NCI-H1930 (cell line): ENCODE data around the gene AHSA1.

Experiments used
- DNase-seq, 2 experiments: peaks; one replicate each; lab custom pipeline; 2025; lab: John Stamatoyannopoulos, UW

The AHSA1 gene

GRCh38 chr14:77473921-77474320 is 16.0 kb downstream of the AHSA1 start:
- DNase-seq: no peak

GRCh38 chr14:77474479-77475177 is 16.7 kb downstream of the AHSA1 start:
- no peak for DNase-seq

DNA sequence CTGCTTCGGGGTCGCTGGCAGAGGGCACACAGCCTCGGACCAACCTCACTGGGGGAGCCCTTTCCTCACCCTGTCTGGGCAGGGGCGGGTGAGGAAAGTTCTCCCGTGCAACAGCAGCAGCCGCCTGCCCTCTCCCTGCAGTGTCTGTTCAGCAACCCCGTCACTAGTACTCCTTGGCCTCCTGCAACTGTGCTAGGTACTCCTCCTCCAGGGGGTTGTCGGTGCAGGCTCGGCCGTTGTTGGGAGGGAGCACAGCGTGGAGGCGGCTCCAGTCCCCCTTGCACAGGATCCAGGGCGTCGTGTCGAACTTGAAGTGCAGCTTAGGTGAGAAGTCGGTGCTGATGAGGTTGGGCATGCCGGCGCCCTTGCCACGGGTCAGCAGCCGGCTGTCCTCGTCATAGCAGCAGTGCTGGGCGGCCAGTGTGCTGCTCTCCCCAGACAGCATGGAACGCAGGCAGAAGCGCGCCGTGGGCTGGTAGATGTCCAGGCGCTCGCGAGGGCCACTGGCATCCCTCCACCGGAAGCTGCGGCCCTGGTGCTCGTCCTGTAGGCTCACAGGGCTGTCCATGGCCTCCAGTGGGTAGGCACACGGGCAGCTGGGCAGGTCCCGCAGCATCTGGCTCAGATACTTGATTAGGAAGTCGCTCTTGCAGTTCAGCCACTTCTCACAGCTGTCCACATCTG is 17.7 kb downstream of the AHSA1 start:
- no peak for DNase-seq

DNA sequence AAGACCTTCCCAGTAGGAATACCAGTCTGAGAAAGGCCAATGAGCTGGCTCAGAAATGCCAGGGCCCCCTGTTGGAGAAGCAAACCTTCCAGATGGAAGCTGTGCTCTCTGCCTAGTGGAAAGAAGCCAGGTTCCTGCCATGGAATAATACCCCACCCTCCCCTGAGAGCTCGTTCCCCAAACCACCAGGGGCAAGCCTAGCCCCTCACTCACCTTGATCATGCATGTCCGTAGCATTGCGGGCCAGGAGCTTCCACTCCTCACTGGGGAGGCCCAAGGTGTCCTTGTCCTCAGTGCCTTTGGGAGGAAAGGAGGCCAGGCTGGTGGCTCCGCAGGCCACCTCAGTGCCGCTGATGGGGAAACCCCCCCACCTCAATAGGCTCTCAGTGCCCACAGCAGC is 20.1 kb downstream of the AHSA1 start:
- DNase-seq: no peak

DNA sequence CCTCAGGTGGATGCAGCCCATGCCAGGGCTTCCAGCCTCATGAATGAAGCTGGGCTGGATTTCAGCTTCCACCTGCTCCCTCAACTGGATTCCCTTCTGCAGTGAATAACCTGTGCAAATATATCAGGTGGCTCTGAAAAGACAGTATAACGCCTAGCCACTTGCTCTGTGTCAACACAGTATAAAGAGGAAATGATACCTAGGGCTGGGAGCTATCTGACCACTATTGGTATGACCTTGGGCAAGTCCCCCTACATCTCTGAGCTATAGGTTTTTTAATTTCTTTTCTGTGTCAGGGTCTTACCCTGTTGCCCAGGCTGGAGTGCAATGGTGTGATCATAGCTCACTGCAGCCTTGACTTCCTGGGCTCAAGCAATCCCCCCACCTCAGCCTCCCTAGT is 20.9 kb downstream of the AHSA1 start:
- no peak for DNase-seq

- no peak for DNase-seq
These were observed 24.5 kb downstream of the AHSA1 start for GRCh38 chr14:77482422-77482821.

DNA sequence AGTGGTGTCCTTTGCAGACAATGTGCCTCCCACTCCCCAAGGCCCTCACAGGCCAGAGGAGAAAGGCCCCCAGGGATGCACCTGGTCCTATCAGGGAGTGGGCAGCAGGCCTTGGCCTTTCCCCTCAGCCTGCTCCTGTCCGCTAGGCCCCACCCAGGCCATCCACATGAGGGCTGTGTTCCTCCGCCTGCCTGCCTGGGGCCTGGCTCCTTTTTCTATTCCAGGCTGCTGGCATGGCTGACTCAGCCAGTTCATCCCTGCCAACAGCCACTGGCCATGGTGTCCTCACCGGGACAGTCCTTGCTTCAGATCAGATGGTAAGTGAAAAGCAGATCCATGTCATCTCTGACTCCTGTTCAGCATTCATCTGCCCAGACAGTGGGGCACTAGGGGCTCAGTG is 27.4 kb downstream of the AHSA1 start:
- no peak for DNase-seq

DNA sequence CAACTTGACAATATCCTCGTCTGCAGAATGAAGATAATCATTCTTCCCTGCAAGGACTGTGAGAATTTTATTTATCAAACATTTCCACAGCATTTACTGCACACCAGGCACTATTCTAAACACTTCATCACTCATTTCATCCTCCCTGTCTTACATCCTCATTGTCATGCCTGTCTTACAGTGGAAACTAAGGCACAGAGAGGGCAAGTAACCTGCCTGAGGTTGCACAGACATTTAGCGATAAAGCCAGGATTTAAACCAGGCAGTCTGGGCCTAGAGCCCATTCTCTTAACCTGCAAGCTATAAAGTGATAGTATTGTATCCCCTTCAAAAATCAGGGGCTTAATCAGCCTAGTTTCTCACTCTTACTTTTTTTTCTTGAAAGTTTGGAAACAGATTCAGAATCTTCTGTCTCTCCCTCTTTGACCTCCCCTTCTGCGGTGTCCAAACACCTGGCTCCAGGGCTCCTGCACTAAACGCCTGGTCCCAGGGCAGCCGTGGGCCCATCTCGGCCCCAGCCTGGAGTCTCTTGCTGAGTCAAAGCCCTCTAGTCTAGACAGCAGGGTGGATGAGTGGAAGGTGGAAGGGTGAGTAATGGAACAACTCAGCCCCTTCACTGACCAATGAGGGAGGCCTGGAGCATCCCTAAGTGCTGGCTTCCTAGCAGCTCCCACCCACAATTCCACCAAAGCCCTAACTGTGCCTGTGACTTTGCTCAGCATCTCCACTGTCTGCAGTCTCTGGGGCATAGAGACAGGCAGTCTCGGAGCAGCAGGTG is 28.2 kb downstream of the AHSA1 start:
- DNase-seq: no peak

DNA sequence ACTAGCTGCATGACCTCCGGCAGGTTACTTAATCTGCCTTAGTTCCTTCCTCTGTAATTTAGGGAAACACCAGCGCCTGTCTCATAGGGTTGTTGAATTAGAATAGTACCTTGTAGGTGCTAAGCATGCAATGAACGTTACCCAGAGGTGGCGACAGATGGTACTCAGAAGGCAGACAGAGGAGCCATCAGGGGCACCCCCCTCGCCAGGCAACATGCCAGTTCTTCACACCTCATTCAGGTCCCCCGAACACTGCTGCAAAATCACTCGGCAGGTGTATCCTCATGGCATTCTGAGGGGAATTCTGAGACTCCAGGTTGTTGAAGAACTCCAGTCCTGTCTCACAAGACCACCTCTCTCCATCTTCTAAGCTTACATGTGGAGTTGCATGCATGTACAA is 30.7 kb downstream of the AHSA1 start:
- DNase-seq: no peak

DNA sequence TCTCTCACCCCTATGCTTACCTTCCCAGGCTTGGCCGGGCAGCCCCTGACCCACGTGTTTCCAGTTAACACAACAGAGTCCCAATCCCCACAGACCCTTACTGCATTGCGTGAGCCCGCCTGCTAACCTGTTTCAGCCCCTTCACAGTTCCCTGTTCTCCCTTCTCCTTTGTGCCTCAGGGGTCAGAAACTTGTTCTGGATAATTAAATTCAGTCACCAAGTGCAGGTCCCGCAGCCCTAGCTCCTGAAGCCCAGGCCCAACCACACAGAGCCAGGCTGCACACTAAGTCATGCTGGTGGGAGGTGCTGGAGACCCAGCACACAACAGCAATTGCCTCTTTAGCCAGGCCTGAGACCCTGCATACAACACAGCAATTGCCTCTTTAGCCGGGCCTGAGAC is 31.1 kb downstream of the AHSA1 start:
- DNase-seq: no peak

DNA sequence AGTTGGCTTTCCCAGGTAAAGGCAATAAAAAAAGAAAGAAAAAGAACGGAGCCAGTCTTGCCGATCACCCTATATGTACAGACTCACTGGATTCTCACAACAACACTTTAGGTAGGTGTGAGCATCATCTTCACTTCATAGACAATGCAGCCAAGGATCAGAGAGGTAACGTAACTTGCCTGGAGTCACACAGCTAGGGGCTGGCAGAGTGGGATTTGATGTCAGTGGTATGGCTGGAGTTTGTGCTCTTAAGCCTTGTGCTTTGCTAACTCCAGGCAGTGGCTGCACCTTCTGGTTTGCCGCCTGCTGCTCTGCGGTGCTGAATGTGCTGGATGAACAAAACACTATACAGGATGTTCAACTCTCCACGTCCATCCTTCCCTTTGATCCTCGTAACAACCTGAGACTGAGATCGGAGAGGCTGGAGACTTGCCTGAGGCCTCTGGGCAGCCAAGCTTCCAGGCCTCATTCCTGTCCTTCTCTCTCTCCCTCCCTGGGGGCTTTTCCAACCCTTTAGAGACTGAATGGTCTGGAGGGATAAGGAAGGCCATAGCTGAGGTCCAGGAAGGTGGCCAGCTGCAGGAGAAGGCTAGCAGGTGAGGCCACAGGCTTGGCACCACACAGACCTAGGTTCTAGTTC is 32.6 kb downstream of the AHSA1 start:
- DNase-seq: no peak

DNA sequence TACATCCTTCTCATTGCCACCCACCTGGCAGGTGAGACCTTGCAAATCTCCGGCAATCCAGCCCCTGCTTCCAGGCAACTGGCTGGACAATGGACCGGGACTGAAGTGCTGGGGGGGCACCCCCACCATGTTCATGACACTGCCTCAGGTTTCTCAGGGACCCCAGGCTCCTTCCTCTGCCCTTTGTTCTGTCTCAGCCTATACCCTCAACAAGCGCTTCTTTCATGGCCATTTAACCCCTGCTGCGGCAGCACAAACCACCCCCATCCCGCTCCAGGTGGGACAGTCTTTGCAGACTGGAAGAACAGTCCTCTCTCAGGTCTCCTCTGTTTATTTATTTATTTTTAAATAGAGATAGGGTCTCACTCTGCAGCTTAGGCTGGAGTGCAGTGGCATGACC is 33.2 kb downstream of the AHSA1 start:
- DNase-seq: no peak

GRCh38 chr14:77495334-77495733 is 37.4 kb downstream of the AHSA1 start:
- no peak for DNase-seq

DNA sequence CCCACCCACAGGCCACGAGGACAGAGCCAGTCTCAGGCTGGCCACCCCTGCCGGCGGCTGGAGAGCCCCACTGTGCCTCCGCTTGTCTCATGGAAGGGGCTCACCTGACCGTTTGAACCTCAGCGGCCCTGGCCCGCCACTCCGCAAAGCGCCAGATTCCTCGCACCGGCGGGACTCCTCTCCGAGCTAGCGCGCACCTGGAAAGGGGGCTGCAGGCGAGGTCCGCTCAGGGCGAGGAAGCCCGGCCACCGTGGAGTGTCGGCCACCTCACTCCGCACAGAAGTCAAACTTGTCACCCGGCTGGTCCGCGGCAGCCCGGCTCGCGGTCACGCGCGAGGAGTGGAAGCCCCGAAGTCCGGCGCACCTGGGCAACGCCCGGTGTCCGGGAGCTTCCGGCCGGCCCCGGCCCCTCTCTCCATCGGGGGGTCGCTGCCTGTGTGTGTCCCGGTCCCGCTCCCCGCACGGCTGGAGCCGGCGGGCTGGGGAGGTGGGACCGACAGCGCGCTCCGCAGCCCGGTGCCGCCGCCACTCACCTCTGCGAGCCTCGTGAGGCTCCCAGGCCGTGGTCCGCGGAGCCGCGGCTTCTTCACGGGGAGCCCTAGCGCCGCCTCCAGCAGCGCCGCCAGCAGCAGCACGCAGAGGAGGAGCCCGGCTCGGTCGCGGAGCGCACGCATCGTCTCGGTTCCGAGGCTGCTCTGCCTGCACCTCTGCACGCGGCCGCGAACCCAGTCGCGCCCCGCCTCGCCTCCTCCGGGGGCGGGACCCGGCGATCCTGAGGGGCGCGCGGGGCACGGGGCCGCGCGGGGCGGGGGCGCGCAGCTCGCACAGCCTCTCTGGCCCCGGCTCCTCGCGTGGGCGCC is 40.5 kb downstream of the AHSA1 start, which contains the start of gene ISM2:
ISM2 (minus strand) TSS at position 697 of the 860 bp plus-strand sequence; CDS start at position 674, 23 bp downstream.
- peak; percentile 7 to 65 for DNase-seq

GRCh38 chr14:77498984-77499527 is 41.2 kb downstream of the AHSA1 start:
- DNase-seq: peak in 1 of 2 experiments; percentile 17

GRCh38 chr14:77502109-77502782 is 44.4 kb downstream of the AHSA1 start:
- no peak for DNase-seq

- no peak for DNase-seq
These were observed 45.2 kb downstream of the AHSA1 start for GRCh38 chr14:77503138-77503537.

GRCh38 chr14:77505031-77505430 is 47.1 kb downstream of the AHSA1 start:
- no peak for DNase-seq

DNA sequence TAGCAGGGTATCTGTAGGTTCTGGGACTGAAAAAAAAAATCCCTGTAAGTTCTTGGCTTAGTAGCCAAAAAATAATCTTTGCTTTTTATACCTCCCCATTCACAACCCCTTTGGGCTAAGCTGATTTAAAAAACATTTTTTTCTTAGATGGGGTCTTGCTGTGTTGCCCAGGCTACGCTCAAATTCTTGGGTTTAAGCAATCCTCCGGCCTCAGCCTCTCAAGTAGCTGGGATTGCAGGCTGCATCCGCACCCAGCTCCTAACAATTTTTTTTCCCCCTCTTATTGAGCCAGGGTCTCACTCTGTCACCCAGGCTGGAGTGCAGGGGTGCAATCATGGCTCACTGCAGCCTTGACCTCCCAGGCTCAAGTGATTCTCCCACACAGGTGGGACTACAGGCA is 49.9 kb downstream of the AHSA1 start:
- DNase-seq: no peak

DNA sequence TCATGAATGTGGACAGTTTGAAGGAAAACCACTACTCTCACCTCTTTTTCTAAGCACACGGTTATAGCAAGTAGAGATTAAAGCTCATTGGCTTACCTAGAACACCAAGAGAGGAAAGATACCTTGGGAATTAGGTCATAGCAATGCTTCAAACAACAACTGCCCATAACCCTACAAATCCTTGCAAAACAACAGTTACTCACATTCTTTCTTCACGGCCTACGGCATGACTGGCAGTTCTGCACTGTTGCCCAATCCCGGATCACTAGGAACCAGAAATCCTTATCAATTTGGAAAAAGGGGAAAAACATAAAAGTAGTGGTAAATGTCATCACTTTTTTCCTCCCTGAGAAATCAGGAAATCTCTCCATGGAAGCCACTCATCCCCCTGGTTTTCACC is 50.4 kb downstream of the AHSA1 start:
- DNase-seq: no peak

DNA sequence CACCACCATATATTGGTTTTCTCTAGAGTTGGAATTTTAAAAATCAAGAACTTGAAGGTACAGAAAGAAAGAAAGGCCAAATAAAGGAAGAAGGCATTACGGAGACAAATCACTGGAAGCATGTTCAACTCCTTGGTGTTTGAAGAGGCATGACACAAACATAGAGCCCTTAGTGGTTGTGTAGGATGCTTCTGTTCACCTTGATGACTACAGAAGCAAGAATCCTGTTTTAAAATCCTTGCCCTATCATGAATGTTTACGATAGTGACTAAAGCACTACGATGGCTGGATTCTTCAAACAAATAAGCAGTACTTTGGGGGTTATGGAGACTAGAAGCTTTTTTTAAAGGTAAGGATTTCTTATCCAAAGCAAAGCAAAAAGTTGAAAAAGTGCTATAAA is 51.0 kb downstream of the AHSA1 start:
- DNase-seq: no peak
